WTC11 (cell line): ENCODE data around the gene TMEM134. TPM values are rescaled to one million over a fixed set of nuclear protein-coding genes. Genes with fewer than 3 reads are reported as not detected.

Experiments used
- ATAC-seq: fragments of 200-7000 bp; cut with Tn5 transposase; 2 replicates; pipeline ENCODE4 v1.10.0; 2021; ENCODE audit warnings: mild to moderate bottlenecking, moderate library complexity
- CTCF ChIA-PET: fragments of 300-600 bp; sonication (Branson Sonifier 250); formaldehyde crosslinking; loops from one replicate; lab custom pipeline; 2021; ENCODE audit warnings: antibody characterized with exemption; lab: Charles Lee
- POLR2A ChIA-PET: fragments of 350-600 bp; sonication (Branson Sonifier 250); formaldehyde crosslinking; loops from one replicate; lab custom pipeline; 2021; ENCODE audit warnings: antibody characterized with exemption; lab: Charles Lee
- DNase-seq: peaks from one replicate; pipeline ENCODE4 v3.0.0; 2021; ENCODE audit warnings: low spot score
- H3K27ac Mint-ChIP-seq: 2 replicates; pipeline ENCODE4 v1.8.0; 2021; ENCODE audit warnings: mixed read lengths
- H3K27me3 Mint-ChIP-seq: 2 replicates; pipeline ENCODE4 v1.8.0; 2021; ENCODE audit warnings: low read depth, mild to moderate bottlenecking, moderate library complexity, mixed read lengths
- H3K36me3 Mint-ChIP-seq: 2 replicates; pipeline ENCODE4 v1.8.0; 2021; ENCODE audit warnings: mixed read lengths
- H3K4me1 Mint-ChIP-seq: 2 replicates; pipeline ENCODE4 v1.8.0; 2022; ENCODE audit warnings: mixed read lengths
- H3K4me3 Mint-ChIP-seq: 2 replicates; pipeline ENCODE4 v1.8.0; 2021; ENCODE audit warnings: mild to moderate bottlenecking, moderate library complexity, mixed read lengths
- H3K9me3 Mint-ChIP-seq: 2 replicates; pipeline ENCODE4 v1.8.0; 2021; ENCODE audit warnings: mixed read lengths
- ATF1 ChIP-seq: sonication (generic); formaldehyde crosslinking; IDR thresholded peaks from 2 replicates; pipeline ENCODE4 v1.8.1; 2023; ENCODE audit warnings: mild to moderate bottlenecking, moderate library complexity, missing genetic modification reagents
- FOXJ3 ChIP-seq: sonication (generic); formaldehyde crosslinking; IDR thresholded peaks from 2 replicates; pipeline ENCODE4 v1.9.0; 2021; ENCODE audit warnings: missing genetic modification reagents, mild to moderate bottlenecking, borderline replicate concordance
- FOXP1 ChIP-seq: sonication (generic); formaldehyde crosslinking; IDR thresholded peaks from 2 replicates; pipeline ENCODE4 v1.8.0; 2022; ENCODE audit warnings: missing genetic modification reagents, mild to moderate bottlenecking, moderate library complexity, borderline replicate concordance
- HMGA2 ChIP-seq: fragments of 250-450 bp; sonication (Bioruptor Pico); IDR thresholded peaks from 2 replicates; pipeline ENCODE4 v1.4.0; 2021; ENCODE audit warnings: mild to moderate bottlenecking, moderate library complexity
- JUN ChIP-seq: sonication (generic); formaldehyde crosslinking; IDR thresholded peaks from 2 replicates; pipeline ENCODE4 v1.8.0; 2023; ENCODE audit warnings: mild to moderate bottlenecking, missing genetic modification reagents
- MXD4 ChIP-seq: fragments of 250-450 bp; sonication (Bioruptor Pico); IDR thresholded peaks from 2 replicates; pipeline ENCODE4 v1.8.0; 2021; ENCODE audit warnings: mild to moderate bottlenecking, moderate library complexity, borderline replicate concordance
- SMAD3 ChIP-seq: sonication (generic); formaldehyde crosslinking; IDR thresholded peaks from 2 replicates; pipeline ENCODE4 v1.8.0; 2022; ENCODE audit warnings: missing genetic modification reagents, mild to moderate bottlenecking, borderline replicate concordance
- TEAD1 ChIP-seq: sonication (generic); formaldehyde crosslinking; IDR thresholded peaks from 2 replicates; pipeline ENCODE4 v1.8.0; 2022; ENCODE audit warnings: mild to moderate bottlenecking, missing genetic modification reagents
- USF2 ChIP-seq: sonication (generic); formaldehyde crosslinking; IDR thresholded peaks from 2 replicates; pipeline ENCODE4 v1.8.1; 2023; ENCODE audit warnings: mild to moderate bottlenecking, missing genetic modification reagents, moderate library complexity
- ZBTB21 ChIP-seq: sonication (generic); formaldehyde crosslinking; IDR thresholded peaks from 2 replicates; pipeline ENCODE4 v1.8.1; 2023; ENCODE audit warnings: mild to moderate bottlenecking, missing genetic modification reagents, borderline replicate concordance
- ZNF121 ChIP-seq: sonication (generic); formaldehyde crosslinking; IDR thresholded peaks from 2 replicates; pipeline ENCODE4 v1.8.0; 2023; ENCODE audit warnings: missing genetic modification reagents
- ZNF396 ChIP-seq: fragments of 250-450 bp; sonication (Bioruptor Pico); IDR thresholded peaks from 2 replicates; pipeline ENCODE4 v1.8.0; 2021; ENCODE audit warnings: mild to moderate bottlenecking, moderate library complexity, borderline replicate concordance
- ZNF416 ChIP-seq: fragments of 250-450 bp; sonication (Bioruptor Pico); IDR thresholded peaks from 2 replicates; pipeline ENCODE4 v1.9.0; 2021; ENCODE audit warnings: mild to moderate bottlenecking, inconsistent platforms
- total RNA-seq: library from RNA; stranded (reverse); gene quantifications from 3 replicates; pipeline ENCODE4 v1.2.3, GENCODE V29; 2021
- TF ChIP-seq, protein P1 (sequence below): fragments of 250-450 bp; sonication (Bioruptor Pico); IDR thresholded peaks from 2 replicates; pipeline ENCODE4 v1.9.0; 2021; ENCODE audit warnings: mild to moderate bottlenecking
- TF ChIP-seq, protein P2 (sequence below): sonication (generic); formaldehyde crosslinking; IDR thresholded peaks from 2 replicates; pipeline ENCODE4 v1.8.1; 2023; ENCODE audit warnings: mild to moderate bottlenecking, missing genetic modification reagents
- TF ChIP-seq, protein P3 (sequence below): sonication (generic); formaldehyde crosslinking; IDR thresholded peaks from 2 replicates; pipeline ENCODE4 v1.8.0; 2023; ENCODE audit warnings: missing genetic modification reagents, mild to moderate bottlenecking, borderline replicate concordance
- TF ChIP-seq, protein P4 (sequence below): sonication (generic); formaldehyde crosslinking; IDR thresholded peaks from 2 replicates; pipeline ENCODE4 v1.8.1; 2022; ENCODE audit warnings: low read depth, missing genetic modification reagents, borderline replicate concordance
- TF ChIP-seq, protein P5 (sequence below): sonication (generic); formaldehyde crosslinking; IDR thresholded peaks from 2 replicates; pipeline ENCODE4 v1.8.1; 2023; ENCODE audit warnings: mild to moderate bottlenecking, moderate library complexity, missing genetic modification reagents
- TF ChIP-seq, protein P6 (sequence below): fragments of 250-450 bp; sonication (Bioruptor Pico); IDR thresholded peaks from 2 replicates; pipeline ENCODE4 v1.8.0; 2021; ENCODE audit warnings: mild to moderate bottlenecking

The TMEM134 gene
- total RNA-seq, 1 experiment from 2014 or later: 55.6 TPM

DNA sequence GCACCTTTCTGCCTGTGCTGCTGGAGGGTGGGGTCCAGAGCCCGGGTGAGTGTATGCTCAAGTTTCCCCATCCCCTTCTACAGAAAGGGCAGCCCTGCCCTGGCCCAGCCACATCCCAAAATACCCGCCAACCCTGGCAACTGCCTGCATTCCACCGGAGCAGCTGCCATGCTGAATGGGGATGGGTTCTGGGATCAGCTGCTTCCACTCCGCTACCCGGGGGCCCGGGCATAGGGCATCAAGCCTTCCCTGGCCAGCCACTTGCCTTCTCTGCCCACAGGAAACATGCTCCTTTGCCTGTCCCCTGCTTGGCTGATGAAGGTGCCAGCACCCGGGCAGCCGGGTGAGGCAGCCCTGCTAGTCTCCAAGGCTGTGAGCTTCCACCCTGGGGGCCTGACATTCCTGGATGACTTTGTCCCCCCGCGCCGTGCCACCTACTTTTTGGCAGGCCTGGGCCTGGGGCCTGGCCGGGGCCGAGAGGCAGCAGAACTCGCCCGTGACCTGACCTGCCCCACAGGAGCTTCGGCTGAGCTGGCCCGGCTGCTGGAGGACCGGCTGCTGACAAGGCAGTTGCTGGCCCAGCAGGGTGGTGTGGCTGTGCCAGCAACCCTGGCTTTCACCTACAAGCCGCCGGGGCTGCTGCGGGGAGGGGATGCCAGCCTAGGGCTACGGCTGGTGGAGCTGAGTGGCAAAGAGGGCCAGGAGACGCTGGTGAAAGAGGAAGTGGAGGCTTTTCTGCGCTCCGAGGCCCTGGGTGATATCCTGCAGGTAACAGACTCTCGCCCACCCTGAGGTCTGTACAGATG is 50.4 kb downstream of the TMEM134 start (continued):
- TF ChIP-seq, protein P1, sequence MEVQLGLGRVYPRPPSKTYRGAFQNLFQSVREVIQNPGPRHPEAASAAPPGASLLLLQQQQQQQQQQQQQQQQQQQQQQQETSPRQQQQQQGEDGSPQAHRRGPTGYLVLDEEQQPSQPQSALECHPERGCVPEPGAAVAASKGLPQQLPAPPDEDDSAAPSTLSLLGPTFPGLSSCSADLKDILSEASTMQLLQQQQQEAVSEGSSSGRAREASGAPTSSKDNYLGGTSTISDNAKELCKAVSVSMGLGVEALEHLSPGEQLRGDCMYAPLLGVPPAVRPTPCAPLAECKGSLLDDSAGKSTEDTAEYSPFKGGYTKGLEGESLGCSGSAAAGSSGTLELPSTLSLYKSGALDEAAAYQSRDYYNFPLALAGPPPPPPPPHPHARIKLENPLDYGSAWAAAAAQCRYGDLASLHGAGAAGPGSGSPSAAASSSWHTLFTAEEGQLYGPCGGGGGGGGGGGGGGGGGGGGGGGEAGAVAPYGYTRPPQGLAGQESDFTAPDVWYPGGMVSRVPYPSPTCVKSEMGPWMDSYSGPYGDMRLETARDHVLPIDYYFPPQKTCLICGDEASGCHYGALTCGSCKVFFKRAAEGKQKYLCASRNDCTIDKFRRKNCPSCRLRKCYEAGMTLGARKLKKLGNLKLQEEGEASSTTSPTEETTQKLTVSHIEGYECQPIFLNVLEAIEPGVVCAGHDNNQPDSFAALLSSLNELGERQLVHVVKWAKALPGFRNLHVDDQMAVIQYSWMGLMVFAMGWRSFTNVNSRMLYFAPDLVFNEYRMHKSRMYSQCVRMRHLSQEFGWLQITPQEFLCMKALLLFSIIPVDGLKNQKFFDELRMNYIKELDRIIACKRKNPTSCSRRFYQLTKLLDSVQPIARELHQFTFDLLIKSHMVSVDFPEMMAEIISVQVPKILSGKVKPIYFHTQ (CRISPR knock-in tag): no peak
- TF ChIP-seq, protein P2, sequence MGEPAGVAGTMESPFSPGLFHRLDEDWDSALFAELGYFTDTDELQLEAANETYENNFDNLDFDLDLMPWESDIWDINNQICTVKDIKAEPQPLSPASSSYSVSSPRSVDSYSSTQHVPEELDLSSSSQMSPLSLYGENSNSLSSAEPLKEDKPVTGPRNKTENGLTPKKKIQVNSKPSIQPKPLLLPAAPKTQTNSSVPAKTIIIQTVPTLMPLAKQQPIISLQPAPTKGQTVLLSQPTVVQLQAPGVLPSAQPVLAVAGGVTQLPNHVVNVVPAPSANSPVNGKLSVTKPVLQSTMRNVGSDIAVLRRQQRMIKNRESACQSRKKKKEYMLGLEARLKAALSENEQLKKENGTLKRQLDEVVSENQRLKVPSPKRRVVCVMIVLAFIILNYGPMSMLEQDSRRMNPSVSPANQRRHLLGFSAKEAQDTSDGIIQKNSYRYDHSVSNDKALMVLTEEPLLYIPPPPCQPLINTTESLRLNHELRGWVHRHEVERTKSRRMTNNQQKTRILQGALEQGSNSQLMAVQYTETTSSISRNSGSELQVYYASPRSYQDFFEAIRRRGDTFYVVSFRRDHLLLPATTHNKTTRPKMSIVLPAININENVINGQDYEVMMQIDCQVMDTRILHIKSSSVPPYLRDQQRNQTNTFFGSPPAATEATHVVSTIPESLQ (CRISPR knock-in tag): no peak

- no peak for ATAC-seq
- ChIA-PET CTCF (interaction anchor here (1.6 kb wide), 1 partner anchor 35 kb away, joined by 3 read pairs; no protein-coding TSS in a partner anchor), POLR2A (interaction anchor here (2.3 kb wide), 1 partner anchor 16 kb away, joined by 7 read pairs; the partner anchor contains the start of gene PPP1CA)
- no peak for DNase-seq
- peaks cover 17% of the 10 kb centered on the region for H3K4me1 Mint-ChIP-seq
- H3K36me3 Mint-ChIP-seq: no peaks in the 10 kb centered on the region
- no peaks in the 10 kb centered on the region for H3K9me3 Mint-ChIP-seq
- H3K4me3 Mint-ChIP-seq: no peak overlapping the region
- H3K27me3 Mint-ChIP-seq: peaks cover 17% of the 10 kb centered on the region
- no peak overlapping the region for H3K27ac Mint-ChIP-seq
- TF ChIP-seq MXD4: no peak
- TF ChIP-seq TEAD1 (CRISPR knock-in tag): no peak
- no peak for TF ChIP-seq ZNF121 (CRISPR knock-in tag)
- TF ChIP-seq USF2 (CRISPR knock-in tag): no peak
- TF ChIP-seq ZNF416 (CRISPR knock-in tag): no peak
- no peak for TF ChIP-seq SMAD3 (CRISPR knock-in tag)
- no peak for TF ChIP-seq FOXP1
- TF ChIP-seq ZBTB21 (CRISPR knock-in tag): no peak
- TF ChIP-seq, protein P3, sequence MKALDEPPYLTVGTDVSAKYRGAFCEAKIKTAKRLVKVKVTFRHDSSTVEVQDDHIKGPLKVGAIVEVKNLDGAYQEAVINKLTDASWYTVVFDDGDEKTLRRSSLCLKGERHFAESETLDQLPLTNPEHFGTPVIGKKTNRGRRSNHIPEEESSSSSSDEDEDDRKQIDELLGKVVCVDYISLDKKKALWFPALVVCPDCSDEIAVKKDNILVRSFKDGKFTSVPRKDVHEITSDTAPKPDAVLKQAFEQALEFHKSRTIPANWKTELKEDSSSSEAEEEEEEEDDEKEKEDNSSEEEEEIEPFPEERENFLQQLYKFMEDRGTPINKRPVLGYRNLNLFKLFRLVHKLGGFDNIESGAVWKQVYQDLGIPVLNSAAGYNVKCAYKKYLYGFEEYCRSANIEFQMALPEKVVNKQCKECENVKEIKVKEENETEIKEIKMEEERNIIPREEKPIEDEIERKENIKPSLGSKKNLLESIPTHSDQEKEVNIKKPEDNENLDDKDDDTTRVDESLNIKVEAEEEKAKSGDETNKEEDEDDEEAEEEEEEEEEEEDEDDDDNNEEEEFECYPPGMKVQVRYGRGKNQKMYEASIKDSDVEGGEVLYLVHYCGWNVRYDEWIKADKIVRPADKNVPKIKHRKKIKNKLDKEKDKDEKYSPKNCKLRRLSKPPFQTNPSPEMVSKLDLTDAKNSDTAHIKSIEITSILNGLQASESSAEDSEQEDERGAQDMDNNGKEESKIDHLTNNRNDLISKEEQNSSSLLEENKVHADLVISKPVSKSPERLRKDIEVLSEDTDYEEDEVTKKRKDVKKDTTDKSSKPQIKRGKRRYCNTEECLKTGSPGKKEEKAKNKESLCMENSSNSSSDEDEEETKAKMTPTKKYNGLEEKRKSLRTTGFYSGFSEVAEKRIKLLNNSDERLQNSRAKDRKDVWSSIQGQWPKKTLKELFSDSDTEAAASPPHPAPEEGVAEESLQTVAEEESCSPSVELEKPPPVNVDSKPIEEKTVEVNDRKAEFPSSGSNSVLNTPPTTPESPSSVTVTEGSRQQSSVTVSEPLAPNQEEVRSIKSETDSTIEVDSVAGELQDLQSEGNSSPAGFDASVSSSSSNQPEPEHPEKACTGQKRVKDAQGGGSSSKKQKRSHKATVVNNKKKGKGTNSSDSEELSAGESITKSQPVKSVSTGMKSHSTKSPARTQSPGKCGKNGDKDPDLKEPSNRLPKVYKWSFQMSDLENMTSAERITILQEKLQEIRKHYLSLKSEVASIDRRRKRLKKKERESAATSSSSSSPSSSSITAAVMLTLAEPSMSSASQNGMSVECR (CRISPR knock-in tag): no peak
- TF ChIP-seq, protein P4, sequence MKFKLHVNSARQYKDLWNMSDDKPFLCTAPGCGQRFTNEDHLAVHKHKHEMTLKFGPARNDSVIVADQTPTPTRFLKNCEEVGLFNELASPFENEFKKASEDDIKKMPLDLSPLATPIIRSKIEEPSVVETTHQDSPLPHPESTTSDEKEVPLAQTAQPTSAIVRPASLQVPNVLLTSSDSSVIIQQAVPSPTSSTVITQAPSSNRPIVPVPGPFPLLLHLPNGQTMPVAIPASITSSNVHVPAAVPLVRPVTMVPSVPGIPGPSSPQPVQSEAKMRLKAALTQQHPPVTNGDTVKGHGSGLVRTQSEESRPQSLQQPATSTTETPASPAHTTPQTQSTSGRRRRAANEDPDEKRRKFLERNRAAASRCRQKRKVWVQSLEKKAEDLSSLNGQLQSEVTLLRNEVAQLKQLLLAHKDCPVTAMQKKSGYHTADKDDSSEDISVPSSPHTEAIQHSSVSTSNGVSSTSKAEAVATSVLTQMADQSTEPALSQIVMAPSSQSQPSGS (CRISPR knock-in tag): no peak
- TF ChIP-seq, protein P5, sequence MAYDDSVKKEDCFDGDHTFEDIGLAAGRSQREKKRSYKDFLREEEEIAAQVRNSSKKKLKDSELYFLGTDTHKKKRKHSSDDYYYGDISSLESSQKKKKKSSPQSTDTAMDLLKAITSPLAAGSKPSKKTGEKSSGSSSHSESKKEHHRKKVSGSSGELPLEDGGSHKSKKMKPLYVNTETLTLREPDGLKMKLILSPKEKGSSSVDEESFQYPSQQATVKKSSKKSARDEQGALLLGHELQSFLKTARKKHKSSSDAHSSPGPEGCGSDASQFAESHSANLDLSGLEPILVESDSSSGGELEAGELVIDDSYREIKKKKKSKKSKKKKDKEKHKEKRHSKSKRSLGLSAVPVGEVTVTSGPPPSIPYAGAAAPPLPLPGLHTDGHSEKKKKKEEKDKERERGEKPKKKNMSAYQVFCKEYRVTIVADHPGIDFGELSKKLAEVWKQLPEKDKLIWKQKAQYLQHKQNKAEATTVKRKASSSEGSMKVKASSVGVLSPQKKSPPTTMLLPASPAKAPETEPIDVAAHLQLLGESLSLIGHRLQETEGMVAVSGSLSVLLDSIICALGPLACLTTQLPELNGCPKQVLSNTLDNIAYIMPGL: no peak
- no peak for TF ChIP-seq FOXJ3 (CRISPR knock-in tag)
- TF ChIP-seq JUN (CRISPR knock-in tag): no peak
- TF ChIP-seq, protein P6, sequence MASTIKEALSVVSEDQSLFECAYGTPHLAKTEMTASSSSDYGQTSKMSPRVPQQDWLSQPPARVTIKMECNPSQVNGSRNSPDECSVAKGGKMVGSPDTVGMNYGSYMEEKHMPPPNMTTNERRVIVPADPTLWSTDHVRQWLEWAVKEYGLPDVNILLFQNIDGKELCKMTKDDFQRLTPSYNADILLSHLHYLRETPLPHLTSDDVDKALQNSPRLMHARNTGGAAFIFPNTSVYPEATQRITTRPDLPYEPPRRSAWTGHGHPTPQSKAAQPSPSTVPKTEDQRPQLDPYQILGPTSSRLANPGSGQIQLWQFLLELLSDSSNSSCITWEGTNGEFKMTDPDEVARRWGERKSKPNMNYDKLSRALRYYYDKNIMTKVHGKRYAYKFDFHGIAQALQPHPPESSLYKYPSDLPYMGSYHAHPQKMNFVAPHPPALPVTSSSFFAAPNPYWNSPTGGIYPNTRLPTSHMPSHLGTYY (CRISPR knock-in tag): no peak
- TF ChIP-seq ZNF396 (CRISPR knock-in tag): no peak
- no peak for TF ChIP-seq HMGA2 (CRISPR knock-in tag)
- no peak for TF ChIP-seq ATF1 (CRISPR knock-in tag)
Observed at GRCh38 chr11:67417425-67417824, 51.6 kb downstream of the TMEM134 start.
